Measurements from ENCODE around the gene TOMM7. TPM values are rescaled to one million over a fixed set of nuclear protein-coding genes. Genes with fewer than 3 reads are reported as not detected.
A peak's percentile ranks its signal among the peaks of the same experiment; 100 is the strongest.

The TOMM7 gene
- total RNA-seq, 1 donor from 2014 or later: 83.0 TPM

GRCh38 chr7:22824760-22825159 is 2.1 kb upstream of the TOMM7 start:
- H3K4me3 ChIP-seq (ENCODE audit: low read depth, low read length): no peak overlapping the region
- TF ChIP-seq CTCF (conservative IDR thresholded peaks at IDR 0.05; ENCODE audit: low read depth, low read length): no peak
- no peak for DNase-seq (ENCODE audit: low read depth)

DNA sequence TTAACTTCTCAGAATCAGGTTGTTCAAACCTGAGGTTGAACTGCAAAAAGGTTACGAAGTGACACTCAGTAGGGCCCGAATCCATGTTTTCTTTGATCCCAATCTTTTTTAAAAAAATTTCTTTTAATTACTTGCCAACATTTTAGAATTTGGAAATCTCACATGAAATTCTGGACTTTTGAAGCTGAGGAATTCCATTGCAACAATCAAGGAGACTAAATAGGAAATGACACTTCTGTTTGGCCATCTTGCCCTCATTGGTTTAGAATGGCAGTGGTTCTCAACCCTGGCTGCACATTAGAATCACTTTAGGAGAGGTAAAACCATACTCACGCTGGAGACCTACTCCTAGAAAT is 471 bp upstream of the TOMM7 start:
- no peak for DNase-seq (ENCODE audit: low read depth)
- no peak for TF ChIP-seq CTCF (conservative IDR thresholded peaks at IDR 0.05; ENCODE audit: low read depth, low read length)
- peak overlapping the region; percentile 91 for H3K4me3 ChIP-seq (ENCODE audit: low read depth, low read length)

GRCh38 chr7:22821702-22822485 is 755 bp downstream of the TOMM7 start:
- TF ChIP-seq CTCF (conservative IDR thresholded peaks at IDR 0.05; ENCODE audit: low read depth, low read length): no peak
- no peak for DNase-seq (ENCODE audit: low read depth)
- peak overlapping the region; percentile 91 for H3K4me3 ChIP-seq (ENCODE audit: low read depth, low read length)

DNA sequence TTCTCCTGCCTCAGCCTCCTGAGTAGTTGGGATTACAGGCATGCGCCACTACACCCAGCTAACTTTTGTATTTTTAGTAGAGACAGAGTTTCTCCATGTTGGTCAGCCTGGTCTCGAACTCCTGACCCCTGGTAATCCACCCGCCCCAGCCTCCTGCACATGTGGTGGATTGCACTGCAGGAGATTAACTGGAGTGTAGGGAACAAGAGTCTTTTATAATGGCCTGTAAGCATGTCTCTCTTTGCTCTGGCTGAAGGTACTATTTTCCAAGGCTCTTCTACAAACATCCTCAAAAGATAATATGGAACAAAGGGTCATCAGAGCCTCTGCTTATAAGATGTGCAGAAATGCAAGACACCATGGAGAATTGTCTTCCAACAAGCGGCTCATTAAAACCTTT is 3.2 kb downstream of the TOMM7 start:
- DNase-seq (ENCODE audit: low read depth): no peak
- TF ChIP-seq CTCF (conservative IDR thresholded peaks at IDR 0.05; ENCODE audit: low read depth, low read length): no peak
- no peak overlapping the region for H3K4me3 ChIP-seq (ENCODE audit: low read depth, low read length)

GRCh38 chr7:22814261-22815208 is 8.1 kb downstream of the TOMM7 start:
- no peak for DNase-seq (ENCODE audit: low read depth)
- TF ChIP-seq CTCF (conservative IDR thresholded peaks at IDR 0.05; ENCODE audit: low read depth, low read length): no peak
- no peak overlapping the region for H3K4me3 ChIP-seq (ENCODE audit: low read depth, low read length)

- no peak overlapping the region for H3K4me3 ChIP-seq (ENCODE audit: low read depth, low read length)
- no peak for DNase-seq (ENCODE audit: low read depth)
- TF ChIP-seq CTCF (conservative IDR thresholded peaks at IDR 0.05; ENCODE audit: low read depth, low read length): no peak
Observed at GRCh38 chr7:22812353-22812752, 10.3 kb downstream of the TOMM7 start.
